Measurements from ENCODE around the gene TMEM151B. TPM values are rescaled to one million over a fixed set of nuclear protein-coding genes. Genes with fewer than 3 reads are reported as not detected.

Gene TMEM151B
- total and polyA plus RNA-seq, 2 donors from 2014 or later, result not detected

DNA sequence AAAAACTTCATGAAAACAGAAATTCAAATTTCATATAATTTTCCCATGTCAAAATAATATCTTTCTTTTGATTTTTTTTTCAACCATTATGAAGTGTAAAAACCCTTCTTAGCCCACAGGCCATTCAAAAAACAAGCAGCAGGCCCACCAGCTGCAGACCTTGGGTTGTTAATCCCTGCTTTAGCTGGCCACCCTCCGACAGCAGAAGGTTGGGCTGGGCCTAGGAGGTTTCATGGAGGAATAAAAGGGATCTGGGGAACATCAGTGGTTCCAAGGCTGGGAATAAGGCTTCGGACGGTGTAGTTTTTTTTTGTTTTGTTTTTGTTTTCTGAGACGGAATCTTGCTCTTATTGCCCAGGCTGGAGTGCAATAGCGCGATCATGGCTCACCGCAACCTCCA lies 26.9 kb upstream of the TMEM151B start:
- Histone ChIP-seq H3K4me1 (ENCODE audit: control insufficient read depth in 2 of 3, insufficient read depth in 2 of 3, low read depth in 1 of 3, low read length in 3 of 3) (peaks cover 0 to 5% (median 0%) of the 10 kb centered on the region in 3 donors), H3K9ac (ENCODE audit: low read length in 3 of 3) (no peak overlapping the region), H3K27me3 (ENCODE audit: control insufficient read depth, insufficient read depth, low read length) (no peaks in the 10 kb centered on the region), H3K36me3 (ENCODE audit: control insufficient read depth in 2 of 3, insufficient read depth in 3 of 3, low read length in 3 of 3) (peaks cover 0 to 2% (median 0%) of the 10 kb centered on the region in 3 donors), H3K4me3 (ENCODE audit: low read length in 3 of 3) (no peak overlapping the region), H3K9me3 (ENCODE audit: control insufficient read depth in 2 of 3, insufficient read depth in 1 of 3, low read length in 3 of 3) (no peaks in the 10 kb centered on the region), H3K27ac (ENCODE audit: low read depth in 2 of 2, low read length in 2 of 2) (no peak overlapping the region)
- FAIRE-seq (no peak), DNase-seq (no peak)
- intact Hi-C loops (cut with DNase I), result no loop called here
- no peak for TF ChIP-seq CTCF (IDR thresholded peaks at IDR 0.05; ENCODE audit: borderline replicate concordance, extremely low read depth, insufficient read depth)

GRCh38 chr6:44245391-44245911 lies 24.8 kb upstream of the TMEM151B start:
- DNase-seq, result no peak
- no peak for FAIRE-seq
- Histone ChIP-seq H3K27me3 (ENCODE audit: control insufficient read depth, insufficient read depth, low read length) (no peaks in the 10 kb centered on the region), H3K4me1 (ENCODE audit: control insufficient read depth in 2 of 3, insufficient read depth in 2 of 3, low read depth in 1 of 3, low read length in 3 of 3) (peaks cover 0 to 10% (median 0%) of the 10 kb centered on the region in 3 donors), H3K36me3 (ENCODE audit: control insufficient read depth in 2 of 3, insufficient read depth in 3 of 3, low read length in 3 of 3) (peaks cover 3 to 19% (median 14%) of the 10 kb centered on the region in 3 donors), H3K4me3 (ENCODE audit: low read length in 3 of 3) (peak overlapping the region in 2 of 3 donors; percentile 41 to 100), H3K9me3 (ENCODE audit: control insufficient read depth in 2 of 3, insufficient read depth in 1 of 3, low read length in 3 of 3) (no peaks in the 10 kb centered on the region), H3K9ac (ENCODE audit: low read length in 3 of 3) (peak overlapping the region in 2 of 3 donors; percentile 45 to 100), H3K27ac (ENCODE audit: low read depth in 2 of 2, low read length in 2 of 2) (peak overlapping the region; percentile 99 to 100)
- intact Hi-C loops (cut with DNase I), result no loop called here
- TF ChIP-seq CTCF (IDR thresholded peaks at IDR 0.05; ENCODE audit: borderline replicate concordance, extremely low read depth, insufficient read depth), result no peak

- FAIRE-seq, result no peak
- intact Hi-C loops (cut with DNase I), result no loop called here
- no peaks in the 10 kb centered on the region for H3K27me3 ChIP-seq (ENCODE audit: control insufficient read depth, insufficient read depth, low read length)
- peaks cover 9 to 26% (median 18%) of the 10 kb centered on the region in 3 donors for H3K36me3 ChIP-seq (ENCODE audit: control insufficient read depth in 2 of 3, insufficient read depth in 3 of 3, low read length in 3 of 3)
- DNase-seq, result peak; percentile 92 to 97 (median 94)
- peaks cover 0 to 10% (median 0%) of the 10 kb centered on the region in 3 donors for H3K4me1 ChIP-seq (ENCODE audit: control insufficient read depth in 2 of 3, insufficient read depth in 2 of 3, low read depth in 1 of 3, low read length in 3 of 3)
- H3K9ac ChIP-seq (ENCODE audit: low read length in 3 of 3), result peak overlapping the region; percentile 97 to 100 (median 100)
- peak; percentile 14 for TF ChIP-seq CTCF (IDR thresholded peaks at IDR 0.05; ENCODE audit: borderline replicate concordance, extremely low read depth, insufficient read depth)
- no peaks in the 10 kb centered on the region for H3K9me3 ChIP-seq (ENCODE audit: control insufficient read depth in 2 of 3, insufficient read depth in 1 of 3, low read length in 3 of 3)
- peak overlapping the region; percentile 99 to 100 for H3K27ac ChIP-seq (ENCODE audit: low read depth in 2 of 2, low read length in 2 of 2)
- peak overlapping the region; percentile 97 to 100 (median 99) for H3K4me3 ChIP-seq (ENCODE audit: low read length in 3 of 3)
These were observed 24.2 kb upstream of the TMEM151B start for GRCh38 chr6:44245912-44246662.

Data from kidney (tissue), 14 donors.